Measurements from ENCODE around the gene PRKAR2A. TPM values are rescaled to one million over a fixed set of nuclear protein-coding genes. Genes with fewer than 3 reads are reported as not detected.
A peak's percentile ranks its signal among the peaks of the same experiment; 100 is the strongest.

PRKAR2A gene
- total and polyA plus RNA-seq, 2 experiments from 2014 or later: 15.7 to 172 TPM

GRCh38 chr3:48881652-48882114 lies 34.0 kb upstream of the PRKAR2A start:
- Histone ChIP-seq H3K4me3 (no peak overlapping the region), H3K4me1 (ENCODE audit: low read depth) (peaks cover 17% of the 10 kb centered on the region), H3K27ac (peak overlapping the region; percentile 73), H3K27me3 (no peaks in the 10 kb centered on the region), H3K36me3 (no peaks in the 10 kb centered on the region), H3K9me3 (ENCODE audit: low read depth) (no peaks in the 10 kb centered on the region)
- no peak for TF ChIP-seq CTCF (IDR thresholded peaks at IDR 0.05; ENCODE audit: low read depth, low read length)
- DNase-seq (ENCODE audit: low read depth in 1 of 2, low spot score in 1 of 2): peak in 1 of 2 donors; percentile 79

- no peak overlapping the region for H3K4me3 ChIP-seq
- DNase-seq (ENCODE audit: low read depth in 1 of 2, low spot score in 1 of 2): no peak
- peaks cover 17% of the 10 kb centered on the region for H3K4me1 ChIP-seq (ENCODE audit: low read depth)
- peak overlapping the region; percentile 73 for H3K27ac ChIP-seq
- H3K27me3 ChIP-seq: no peaks in the 10 kb centered on the region
- no peaks in the 10 kb centered on the region for H3K9me3 ChIP-seq (ENCODE audit: low read depth)
- TF ChIP-seq CTCF (IDR thresholded peaks at IDR 0.05; ENCODE audit: low read depth, low read length): no peak
- H3K36me3 ChIP-seq: no peaks in the 10 kb centered on the region
Observed at GRCh38 chr3:48881006-48881405, 33.3 kb upstream of the PRKAR2A start.

- H3K36me3 ChIP-seq: no peaks in the 10 kb centered on the region
- H3K27ac ChIP-seq: no peak overlapping the region
- DNase-seq (ENCODE audit: low read depth in 1 of 2, low spot score in 1 of 2): no peak
- H3K4me3 ChIP-seq: no peak overlapping the region
- no peaks in the 10 kb centered on the region for H3K27me3 ChIP-seq
- peaks cover 17% of the 10 kb centered on the region for H3K4me1 ChIP-seq (ENCODE audit: low read depth)
- TF ChIP-seq CTCF (IDR thresholded peaks at IDR 0.05; ENCODE audit: low read depth, low read length): no peak
- H3K9me3 ChIP-seq (ENCODE audit: low read depth): no peaks in the 10 kb centered on the region
Observed at GRCh38 chr3:48879994-48880377, 32.3 kb upstream of the PRKAR2A start.

- Histone ChIP-seq H3K9me3 (ENCODE audit: low read depth) (no peaks in the 10 kb centered on the region), H3K4me3 (no peak overlapping the region), H3K27me3 (no peaks in the 10 kb centered on the region), H3K27ac (no peak overlapping the region), H3K4me1 (ENCODE audit: low read depth) (peaks cover 17% of the 10 kb centered on the region), H3K36me3 (no peaks in the 10 kb centered on the region)
- no peak for DNase-seq (ENCODE audit: low read depth in 1 of 2, low spot score in 1 of 2)
- TF ChIP-seq CTCF (IDR thresholded peaks at IDR 0.05; ENCODE audit: low read depth, low read length): no peak
Observed at GRCh38 chr3:48879307-48879993, 31.8 kb upstream of the PRKAR2A start.

- no peak for DNase-seq (ENCODE audit: low read depth in 1 of 2, low spot score in 1 of 2)
- Histone ChIP-seq H3K27me3 (no peaks in the 10 kb centered on the region), H3K36me3 (no peaks in the 10 kb centered on the region), H3K27ac (no peak overlapping the region), H3K4me3 (no peak overlapping the region), H3K4me1 (ENCODE audit: low read depth) (peaks cover 17% of the 10 kb centered on the region), H3K9me3 (ENCODE audit: low read depth) (no peaks in the 10 kb centered on the region)
- TF ChIP-seq CTCF (IDR thresholded peaks at IDR 0.05; ENCODE audit: low read depth, low read length): no peak
Observed at GRCh38 chr3:48877671-48878070, 30.0 kb upstream of the PRKAR2A start.
